Measurements from ENCODE around the gene TNC.

TNC gene

GRCh38 chr9:115127191-115127817 is 9.3 kb upstream of the TNC start:
- in situ Hi-C loops (cut with HindIII; ENCODE audit: low pct_unique_long_range_greater_than_20kb, low sequenced_read_pairs): no loop called here
- TF ChIP-seq JUND (IDR thresholded peaks at IDR 0.05; ENCODE audit: low read depth): no peak
- no peak for DNase-seq (ENCODE audit: low read depth in 1 of 2, low spot score in 1 of 2)

GRCh38 chr9:115126404-115126803 is 8.4 kb upstream of the TNC start:
- no peak for DNase-seq (ENCODE audit: low read depth in 1 of 2, low spot score in 1 of 2)
- in situ Hi-C loops (cut with HindIII; ENCODE audit: low pct_unique_long_range_greater_than_20kb, low sequenced_read_pairs): no loop called here
- no peak for TF ChIP-seq JUND (IDR thresholded peaks at IDR 0.05; ENCODE audit: low read depth)

- no peak for TF ChIP-seq JUND (IDR thresholded peaks at IDR 0.05; ENCODE audit: low read depth)
- no peak for DNase-seq (ENCODE audit: low read depth in 1 of 2, low spot score in 1 of 2)
- in situ Hi-C loops (cut with HindIII; ENCODE audit: low pct_unique_long_range_greater_than_20kb, low sequenced_read_pairs): no loop called here
Observed at GRCh38 chr9:115122937-115123336, 5.0 kb upstream of the TNC start.

GRCh38 chr9:115121181-115121580 is 3.2 kb upstream of the TNC start:
- DNase-seq (ENCODE audit: low read depth in 1 of 2, low spot score in 1 of 2): no peak
- in situ Hi-C loops (cut with HindIII; ENCODE audit: low pct_unique_long_range_greater_than_20kb, low sequenced_read_pairs): no loop called here
- TF ChIP-seq JUND (IDR thresholded peaks at IDR 0.05; ENCODE audit: low read depth): no peak

GRCh38 chr9:115118879-115119218 is 892 bp upstream of the TNC start:
- TF ChIP-seq JUND (IDR thresholded peaks at IDR 0.05; ENCODE audit: low read depth): no peak
- peak; percentile 31 to 65 for DNase-seq (ENCODE audit: low read depth in 1 of 2, low spot score in 1 of 2)
- in situ Hi-C loops (cut with HindIII; ENCODE audit: low pct_unique_long_range_greater_than_20kb, low sequenced_read_pairs): no loop called here

GRCh38 chr9:115116421-115117284 is 1.3 kb downstream of the TNC start:
- no peak for TF ChIP-seq JUND (IDR thresholded peaks at IDR 0.05; ENCODE audit: low read depth)
- no peak for DNase-seq (ENCODE audit: low read depth in 1 of 2, low spot score in 1 of 2)
- in situ Hi-C loops (cut with HindIII; ENCODE audit: low pct_unique_long_range_greater_than_20kb, low sequenced_read_pairs): no loop called here

GRCh38 chr9:115115924-115116323 is 2.0 kb downstream of the TNC start:
- in situ Hi-C loops (cut with HindIII; ENCODE audit: low pct_unique_long_range_greater_than_20kb, low sequenced_read_pairs): no loop called here
- no peak for DNase-seq (ENCODE audit: low read depth in 1 of 2, low spot score in 1 of 2)
- no peak for TF ChIP-seq JUND (IDR thresholded peaks at IDR 0.05; ENCODE audit: low read depth)

- in situ Hi-C loops (cut with HindIII; ENCODE audit: low pct_unique_long_range_greater_than_20kb, low sequenced_read_pairs): no loop called here
- no peak for DNase-seq (ENCODE audit: low read depth in 1 of 2, low spot score in 1 of 2)
Observed at GRCh38 chr9:115115117-115115880, 2.7 kb downstream of the TNC start.

GRCh38 chr9:115114546-115114945 is 3.4 kb downstream of the TNC start:
- TF ChIP-seq JUND (IDR thresholded peaks at IDR 0.05; ENCODE audit: low read depth): no peak
- in situ Hi-C loops (cut with HindIII; ENCODE audit: low pct_unique_long_range_greater_than_20kb, low sequenced_read_pairs): no loop called here
- DNase-seq (ENCODE audit: low read depth in 1 of 2, low spot score in 1 of 2): no peak

More at GRCh38 chr9:115115117-115115880, 2.7 kb downstream of the TNC start:
- TF ChIP-seq JUND (IDR thresholded peaks at IDR 0.05; ENCODE audit: low read depth): no peak

- in situ Hi-C loops (cut with HindIII; ENCODE audit: low pct_unique_long_range_greater_than_20kb, low sequenced_read_pairs): no loop called here
- no peak for DNase-seq (ENCODE audit: low read depth in 1 of 2, low spot score in 1 of 2)
- no peak for TF ChIP-seq JUND (IDR thresholded peaks at IDR 0.05; ENCODE audit: low read depth)
Observed at GRCh38 chr9:115114084-115114483, 3.9 kb downstream of the TNC start.

GRCh38 chr9:115111874-115112273 is 6.1 kb downstream of the TNC start:
- DNase-seq (ENCODE audit: low read depth in 1 of 2, low spot score in 1 of 2): no peak
- no peak for TF ChIP-seq JUND (IDR thresholded peaks at IDR 0.05; ENCODE audit: low read depth)
- in situ Hi-C loops (cut with HindIII; ENCODE audit: low pct_unique_long_range_greater_than_20kb, low sequenced_read_pairs): no loop called here

- DNase-seq (ENCODE audit: low read depth in 1 of 2, low spot score in 1 of 2): no peak
- TF ChIP-seq JUND (IDR thresholded peaks at IDR 0.05; ENCODE audit: low read depth): no peak
- in situ Hi-C loops (cut with HindIII; ENCODE audit: low pct_unique_long_range_greater_than_20kb, low sequenced_read_pairs): no loop called here
Observed at GRCh38 chr9:115109486-115109885, 8.5 kb downstream of the TNC start.

GRCh38 chr9:115107701-115108100 is 10.3 kb downstream of the TNC start:
- DNase-seq (ENCODE audit: low read depth in 1 of 2, low spot score in 1 of 2): no peak
- TF ChIP-seq JUND (IDR thresholded peaks at IDR 0.05; ENCODE audit: low read depth): no peak
- in situ Hi-C loops (cut with HindIII; ENCODE audit: low pct_unique_long_range_greater_than_20kb, low sequenced_read_pairs): no loop called here

Data from T47D (cell line).